Endothelial cell of umbilical vein (primary cell): ENCODE data around the gene MEOX1. TPM values are rescaled to one million over a fixed set of nuclear protein-coding genes. Genes with fewer than 3 reads are reported as not detected.

Source experiments
- BruUV-seq: library from RNA; stranded (reverse); fragments of 400-500 nt; replicated peaks from 2 replicates; lab custom pipeline; 2021; lab: Mats Ljungman, UMichigan
- CTCF ChIA-PET: fragments of 300-600, 350-600 bp; sonication (Branson Sonifier 250); formaldehyde crosslinking; loops from one replicate; lab custom pipeline; 2021; ENCODE audit warnings: antibody characterized with exemption, inconsistent platforms; lab: Charles Lee
- POLR2A ChIA-PET: fragments of 300-600, 350-600 bp; sonication (Branson Sonifier 250); formaldehyde crosslinking; loops from one replicate; lab custom pipeline; 2021; ENCODE audit warnings: antibody characterized with exemption, inconsistent platforms; lab: Charles Lee
- DNase-seq: peaks from one replicate; pipeline ENCODE4 v3.0.0-alpha.2; 2011; ENCODE audit warnings: low read depth, low spot score
- FAIRE-seq: peaks from 2 replicates; lab custom pipeline; 2011; peaks lifted over from hg19 to GRCh38; lab: Jason Lieb, UNC
- H2AFZ ChIP-seq: 2 replicates; pipeline ENCODE4 v1.6.0; 2012; ENCODE audit warnings: low read depth, low read length, control low read depth, inconsistent platforms
- H3K27ac ChIP-seq: 2 replicates; pipeline ENCODE4 v1.5.1; 2011; ENCODE audit warnings: low read depth, mild to moderate bottlenecking, control low read depth, low read length, moderate library complexity; ENCODE audit not compliant: insufficient read depth
- H3K27me3 ChIP-seq, 2 experiments: 2 replicates each; pipeline versions ENCODE4 v1.6.0 to v1.6.1; 2011; ENCODE audit warnings: low read length in 2 of 2, mixed read lengths in 1 of 2; ENCODE audit not compliant: control insufficient read depth in 2 of 2, insufficient read depth in 2 of 2
- H3K36me3 ChIP-seq, 2 experiments: 2 replicates in 1 of 2; 3 replicates in 1 of 2; pipeline ENCODE4 v1.5.1; 2011; ENCODE audit warnings: low read length in 2 of 2, mild to moderate bottlenecking in 1 of 2, moderate library complexity in 1 of 2; ENCODE audit not compliant: control insufficient read depth in 2 of 2, insufficient read depth in 2 of 2; ENCODE audit errors: extremely low read depth in 1 of 2
- H3K4me1 ChIP-seq: 3 replicates; pipeline ENCODE4 v1.5.1; 2011; ENCODE audit warnings: mild to moderate bottlenecking, low read length; ENCODE audit not compliant: control insufficient read depth, insufficient read depth; ENCODE audit errors: extremely low read depth
- H3K4me2 ChIP-seq: 2 replicates; pipeline ENCODE4 v1.6.1; 2011; ENCODE audit warnings: low read length, control low read depth, mixed read lengths; ENCODE audit not compliant: insufficient read depth
- H3K4me3 ChIP-seq, 3 experiments: fragments of 200-600 bp in 1 of 3; sonication (generic), shearing (Covaris generic) in 1 of 3; replicated peaks in 1 of 3; 2 replicates each; pipeline ENCODE4 v1.5.1; 2011 to 2016; ENCODE audit warnings: control low read depth in 3 of 3, low read length in 3 of 3, mild to moderate bottlenecking in 2 of 3, inconsistent platforms in 1 of 3, low read depth in 1 of 3, moderate library complexity in 1 of 3; ENCODE audit not compliant: insufficient read depth in 1 of 3
- H3K79me2 ChIP-seq: 2 replicates; pipeline ENCODE4 v1.6.0; 2012; ENCODE audit warnings: low read length, inconsistent platforms; ENCODE audit not compliant: control insufficient read depth, insufficient read depth
- H3K9ac ChIP-seq: replicated peaks from 2 replicates; pipeline ENCODE3; 2011; ENCODE audit warnings: low read length, control low read depth; ENCODE audit not compliant: insufficient read depth; ENCODE audit errors: extremely low read depth
- H3K9me1 ChIP-seq: replicated peaks from 3 replicates; pipeline ENCODE4 v1.6.0; 2011; ENCODE audit warnings: mild to moderate bottlenecking, low read length; ENCODE audit not compliant: control insufficient read depth, insufficient read depth; ENCODE audit errors: extremely low read depth
- H3K9me3 ChIP-seq: replicated peaks from 2 replicates; pipeline ENCODE4 v1.5.1; 2012; ENCODE audit warnings: low read length, inconsistent platforms; ENCODE audit not compliant: control insufficient read depth, insufficient read depth
- H4K20me1 ChIP-seq: replicated peaks from 2 replicates; pipeline ENCODE3; 2011; ENCODE audit warnings: mild to moderate bottlenecking, low read length; ENCODE audit not compliant: control insufficient read depth, insufficient read depth; ENCODE audit errors: extremely low read depth
- CTCF ChIP-seq, 2 donors: IDR thresholded peaks; 1 replicate in 1 of 2; 2 replicates in 1 of 2; pipeline ENCODE4 v1.5.1; 2011; ENCODE audit warnings: low read length in 2 of 2, mild to moderate bottlenecking in 2 of 2, moderate library complexity in 2 of 2, control low read depth in 1 of 2, inconsistent platforms in 1 of 2, low read depth in 1 of 2; ENCODE audit not compliant: insufficient read depth in 1 of 2; ENCODE audit errors: extremely low read depth in 1 of 2
- EZH2 ChIP-seq: IDR thresholded peaks from 2 replicates; pipeline ENCODE4 v1.6.1; 2012; ENCODE audit warnings: borderline replicate concordance, low read depth, mild to moderate bottlenecking, moderate library complexity, low read length, inconsistent platforms; ENCODE audit not compliant: severe bottlenecking
- FOS ChIP-seq: IDR thresholded peaks from 2 replicates; pipeline ENCODE4 v1.6.1; 2011; ENCODE audit warnings: mild to moderate bottlenecking, low read length, moderate library complexity, borderline replicate concordance; ENCODE audit not compliant: insufficient read depth
- GATA2 ChIP-seq: IDR thresholded peaks from 2 replicates; pipeline ENCODE4 v1.7.0; 2011; ENCODE audit warnings: low read depth, mild to moderate bottlenecking, moderate library complexity, mixed read lengths, low read length; ENCODE audit not compliant: insufficient read length, insufficient read depth
- JUN ChIP-seq: IDR thresholded peaks from 2 replicates; pipeline ENCODE4 v1.6.1; 2011; ENCODE audit warnings: borderline replicate concordance, low read depth; ENCODE audit not compliant: insufficient read length, insufficient read depth
- MAX ChIP-seq: IDR thresholded peaks from 2 replicates; pipeline ENCODE4 v1.6.1; 2011; ENCODE audit not compliant: insufficient read depth, insufficient read length
- MYC ChIP-seq: IDR thresholded peaks from one replicate; pipeline ENCODE4 v1.6.1; 2011; ENCODE audit warnings: mild to moderate bottlenecking, low read depth, low read length
- POLR2A ChIP-seq: IDR thresholded peaks from 2 replicates; pipeline ENCODE4 v1.6.1; 2012; ENCODE audit warnings: low read depth, mild to moderate bottlenecking, control low read depth, low read length
- POLR2AphosphoS5 ChIP-seq: IDR thresholded peaks from 2 replicates; pipeline ENCODE4 v1.6.1; 2012; ENCODE audit warnings: low read depth, mild to moderate bottlenecking, control low read depth, low read length, moderate library complexity; ENCODE audit not compliant: insufficient read depth
- dilution Hi-C: fragments of 300-500 bp; cut with MboI; formaldehyde crosslinking; loops from one replicate; pipeline ENCODE4 v1.15.0; 2019; ENCODE audit warnings: low sequenced_read_pairs; ENCODE audit not compliant: extremely low pct_ligation_motif_present
- intact Hi-C: fragments of 100-400 bp; cut with micrococcal nuclease; formaldehyde crosslinking; loops from one replicate; pipeline ENCODE4 v1.10.0; 2022
- polyA plus RNA-seq, 4 experiments: library from polyadenylated mRNA; depleted of rRNA in 3 of 4; stranded (reverse) in 3 of 4; unstranded in 1 of 4; fragments of >200 nt; gene quantifications; 2 replicates each; pipeline versions ENCODE4 v1.2.1 to v1.2.3, GENCODE V29; 2011 to 2012; ENCODE audit warnings: missing spikeins in 1 of 4
- total RNA-seq: library from RNA; stranded (reverse); gene quantifications from 2 replicates; pipeline ENCODE4 v1.2.3, GENCODE V29; 2021

Gene MEOX1
- total and polyA plus RNA-seq, 2 donors (not counting 3 experiments of a cell fraction or from before 2014, with no cell fraction given), result 0.06 TPM; not detected in 1

GRCh38 chr17:43636426-43636825 is 25.3 kb downstream of the MEOX1 start:
- no peak overlapping the region for H2AFZ ChIP-seq
- no peak overlapping the region for H3K27ac ChIP-seq
- TF ChIP-seq POLR2A (no peak), CTCF (IDR thresholded peaks at IDR 0.05; ENCODE audit: extremely low read depth in 1 of 2, insufficient read depth in 1 of 2, low read depth in 1 of 2, low read length in 2 of 2) (no peak), JUN (no peak), EZH2 (no peak), FOS (no peak), MAX (no peak), MYC (no peak), POLR2AphosphoS5 (no peak), GATA2 (no peak)
- peaks cover 8% of the 10 kb centered on the region for H3K4me1 ChIP-seq
- no peak for DNase-seq
- H3K4me3 ChIP-seq, result no peak overlapping the region
- H3K9me3 ChIP-seq, result no peaks in the 10 kb centered on the region
- POLR2A ChIA-PET, result interaction anchor here (0.5 kb wide), 1 partner anchor 190 kb away, joined by 5 read pairs; no protein-coding TSS in a partner anchor
- H4K20me1 ChIP-seq, result no peaks in the 10 kb centered on the region
- FAIRE-seq, result no peak
- no peaks in the 10 kb centered on the region for H3K9me1 ChIP-seq
- no peak overlapping the region for H3K4me2 ChIP-seq
- intact Hi-C loops, result no loop called here
- CTCF ChIA-PET, result interaction anchor here (4.5 kb wide), 1 partner anchor 37 kb away, joined by 16 read pairs; no protein-coding TSS in a partner anchor
- no peak overlapping the region for H3K9ac ChIP-seq
- no TSS peak for BruUV-seq
- dilution Hi-C loops, result no loop called here
- no peaks in the 10 kb centered on the region for H3K36me3 ChIP-seq
- H3K27me3 ChIP-seq, result peaks cover 0 to 2% of the 10 kb centered on the region in 2 experiments
- H3K79me2 ChIP-seq, result no peaks in the 10 kb centered on the region
